Left ventricle myocardium superior (tissue), 1 donor: ENCODE results near the gene BAIAP2L1. TPM values are rescaled to one million over a fixed set of nuclear protein-coding genes. Genes with fewer than 3 reads are reported as not detected.
A peak's percentile ranks its signal among the peaks of the same experiment; 100 is the strongest.

Experiments
- ATAC-seq: fragments of 200-7000 bp; cut with Tn5 transposase; one replicate; pipeline ENCODE4 v1.9.1; 2020; ENCODE audit warnings: mild to moderate bottlenecking, moderate library complexity
- DNase-seq: peaks from one replicate; pipeline ENCODE4 v3.0.0-alpha.2; 2020
- intact Hi-C: fragments of 100-400 bp; cut with micrococcal nuclease; formaldehyde crosslinking; loops from one replicate; pipeline ENCODE4 v1.11.0; 2022
- total RNA-seq: library from RNA; stranded (reverse); fragmentation: NEBNext Ultra II Directional; extraction: Animal tissue kit (Norgen Biotek cat#: 25700); gene quantifications from one replicate; pipeline ENCODE4 v1.2.1, GENCODE V29; 2021
- donor health status: DM: no; HTN: yes; CAD: no; lungs with severe emphysema.

Gene BAIAP2L1
- total RNA-seq, 1 donor from 2014 or later, result 2.0 TPM

- intact Hi-C loops, result no loop called here
These were observed 99.0 kb downstream of the BAIAP2L1 start for GRCh38 chr7:98301693-98302470.

DNA sequence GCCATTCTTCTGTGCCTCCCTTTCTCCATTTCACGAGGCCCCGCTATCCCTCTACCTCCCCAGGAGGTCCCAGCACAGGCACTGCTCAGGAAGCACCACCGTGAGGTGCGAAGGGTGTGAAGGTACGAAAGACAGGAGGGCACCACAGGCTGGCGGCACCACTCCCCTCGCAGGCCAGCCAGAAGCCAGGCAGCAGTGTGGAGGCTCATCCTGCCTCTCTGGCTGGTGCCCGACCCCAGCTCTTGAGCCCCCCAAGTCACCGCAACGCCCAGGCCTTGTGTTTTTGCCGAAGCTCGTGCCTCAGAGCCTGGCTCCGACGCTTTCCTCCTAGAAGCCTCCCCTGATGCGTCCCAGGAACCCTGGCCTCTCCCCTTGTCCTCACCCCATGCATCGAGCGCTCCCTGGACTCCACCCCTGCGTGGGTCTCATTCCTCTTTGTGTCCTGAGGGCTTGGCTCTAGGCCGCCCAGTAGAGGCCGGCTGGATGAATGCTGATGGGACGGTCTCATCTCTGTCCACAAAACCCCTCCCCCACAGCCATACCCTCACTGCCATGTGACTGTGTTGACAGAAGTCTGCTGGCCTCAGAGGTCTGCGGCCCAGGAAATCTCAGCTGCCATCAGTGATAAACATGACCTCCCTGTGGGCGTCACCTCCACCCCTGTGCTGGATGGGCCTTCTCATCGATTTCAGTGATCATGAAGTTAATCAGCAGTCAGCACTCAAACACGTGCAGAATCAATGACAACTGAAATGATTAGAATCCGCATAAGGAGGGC, 100.1 kb downstream of the BAIAP2L1 start:
- intact Hi-C loops, result no loop called here
- no peak for ATAC-seq
- DNase-seq, result no peak

More at GRCh38 chr7:98301693-98302470, 99.0 kb downstream of the BAIAP2L1 start:
- DNase-seq (no peak), ATAC-seq (no peak)

DNA sequence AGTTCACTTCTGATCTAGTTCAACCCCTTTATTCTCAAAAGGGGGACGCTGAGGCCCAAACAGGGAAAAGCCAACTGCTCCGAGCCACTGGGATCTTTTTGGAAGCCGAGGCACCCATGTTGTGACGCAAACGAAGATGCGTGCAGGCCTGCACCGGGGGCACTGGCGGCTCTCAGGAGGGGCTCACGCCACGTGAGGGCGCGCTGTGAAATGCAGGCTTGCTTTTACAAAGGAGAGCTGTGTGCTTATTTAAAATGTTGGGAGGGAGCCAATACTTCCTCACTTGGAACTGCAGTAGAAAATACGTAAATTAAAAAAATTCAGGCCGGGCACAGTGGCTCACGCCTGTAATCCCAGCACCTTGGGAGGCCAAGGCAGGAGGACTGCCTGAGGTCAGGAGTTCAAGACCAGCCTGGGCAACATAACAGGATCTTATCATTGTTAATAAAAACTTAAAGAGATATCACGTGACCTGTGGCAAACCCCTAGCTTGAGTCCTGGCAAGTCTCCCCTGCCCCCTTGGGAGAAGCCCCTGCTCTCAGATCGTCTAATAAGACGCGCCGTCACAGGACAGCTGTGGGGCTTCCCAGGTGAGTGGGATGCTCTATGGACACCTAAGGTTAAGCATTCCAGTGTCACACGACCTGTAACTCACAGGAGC, 103.1 kb downstream of the BAIAP2L1 start:
- ATAC-seq (no peak), DNase-seq (no peak)
- intact Hi-C loops, result no loop called here

GRCh38 chr7:98296833-98297232, 104.1 kb downstream of the BAIAP2L1 start:
- ATAC-seq (no peak), DNase-seq (no peak)
- intact Hi-C loops, result no loop called here

GRCh38 chr7:98295467-98296192, 105.3 kb downstream of the BAIAP2L1 start:
- no peak for DNase-seq
- ATAC-seq, result peak; percentile 38
- intact Hi-C loops, result no loop called here

- intact Hi-C loops, result no loop called here
- DNase-seq (peak; percentile 60), ATAC-seq (peak; percentile 61)
These were observed 106.0 kb downstream of the BAIAP2L1 start for GRCh38 chr7:98294798-98295382.

GRCh38 chr7:98294326-98294725, 106.6 kb downstream of the BAIAP2L1 start:
- ATAC-seq (no peak), DNase-seq (no peak)
- intact Hi-C loops, result no loop called here

DNA sequence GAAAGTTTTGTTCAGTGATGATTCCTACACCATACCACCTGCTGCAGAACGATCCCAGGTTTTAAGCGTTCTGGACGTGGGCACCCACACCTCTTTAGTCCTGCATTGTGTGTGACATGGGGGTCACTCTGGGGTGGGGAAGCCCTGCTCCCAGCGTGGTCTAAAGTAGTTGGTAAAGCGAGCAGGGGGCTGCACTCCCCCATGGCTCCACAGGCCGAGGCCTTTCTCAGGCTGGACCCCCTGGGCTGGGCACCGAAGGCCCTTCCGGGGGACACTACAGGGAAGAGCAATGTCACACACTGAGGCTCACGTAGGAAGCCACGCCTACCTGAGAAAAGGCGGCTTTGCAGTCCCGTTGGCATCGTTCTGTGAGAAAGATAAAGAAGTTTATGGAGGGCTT, 107.1 kb downstream of the BAIAP2L1 start:
- ATAC-seq (no peak), DNase-seq (no peak)
- intact Hi-C loops, result no loop called here

- intact Hi-C loops, result no loop called here
- DNase-seq, result no peak
- ATAC-seq, result no peak
These were observed 107.6 kb downstream of the BAIAP2L1 start for GRCh38 chr7:98293265-98293664.

GRCh38 chr7:98291717-98292116, 109.2 kb downstream of the BAIAP2L1 start:
- ATAC-seq (no peak), DNase-seq (no peak)
- intact Hi-C loops, result no loop called here

GRCh38 chr7:98289333-98289875, 111.5 kb downstream of the BAIAP2L1 start:
- DNase-seq (no peak), ATAC-seq (no peak)
- intact Hi-C loops, result no loop called here

- intact Hi-C loops, result no loop called here
- DNase-seq, result no peak
- no peak for ATAC-seq
These were observed 112.6 kb downstream of the BAIAP2L1 start for GRCh38 chr7:98288064-98288823.

- DNase-seq (no peak), ATAC-seq (no peak)
- intact Hi-C loops, result no loop called here
These were observed 113.4 kb downstream of the BAIAP2L1 start for GRCh38 chr7:98287486-98287959.

DNA sequence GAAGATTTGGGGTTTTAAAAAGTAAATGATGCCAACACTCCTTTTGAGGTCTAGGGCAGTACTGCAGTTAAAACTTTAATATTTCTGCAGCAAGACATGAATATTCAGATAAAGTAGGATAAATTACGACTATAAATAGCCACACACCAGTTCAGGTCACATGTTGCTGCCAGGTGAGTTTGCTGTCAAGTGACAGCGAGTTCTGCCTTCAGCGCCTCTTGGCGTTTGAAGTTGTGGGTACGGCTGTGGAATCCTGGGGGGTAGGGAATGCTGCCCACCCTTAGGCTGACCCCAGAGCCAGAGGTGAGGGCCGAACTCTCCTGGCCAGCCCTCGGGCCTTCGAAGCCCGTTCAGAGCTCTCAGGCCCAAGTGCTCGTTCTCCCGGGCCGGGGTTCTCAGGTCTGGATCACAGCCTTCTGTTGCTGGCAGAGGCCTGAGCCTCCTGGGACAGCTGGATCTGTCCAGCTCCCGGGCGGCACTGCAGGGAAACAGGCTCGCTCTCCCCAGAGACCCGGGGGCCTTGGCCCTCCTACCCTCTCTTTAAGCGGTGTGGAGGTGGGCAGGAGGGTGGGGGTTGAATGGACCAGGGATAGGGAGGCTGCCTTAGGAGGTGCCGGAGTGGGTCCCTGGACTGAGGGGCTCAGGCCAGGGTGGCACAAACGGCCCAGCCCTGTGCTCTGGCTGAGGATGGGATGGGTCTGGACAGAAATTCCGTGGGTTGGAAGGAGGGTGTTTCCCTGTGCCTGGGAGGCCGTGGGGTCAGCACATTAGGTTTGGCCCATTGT, 114.0 kb downstream of the BAIAP2L1 start:
- intact Hi-C loops, result no loop called here
- DNase-seq (peak; percentile 54), ATAC-seq (peak; percentile 6)

DNA sequence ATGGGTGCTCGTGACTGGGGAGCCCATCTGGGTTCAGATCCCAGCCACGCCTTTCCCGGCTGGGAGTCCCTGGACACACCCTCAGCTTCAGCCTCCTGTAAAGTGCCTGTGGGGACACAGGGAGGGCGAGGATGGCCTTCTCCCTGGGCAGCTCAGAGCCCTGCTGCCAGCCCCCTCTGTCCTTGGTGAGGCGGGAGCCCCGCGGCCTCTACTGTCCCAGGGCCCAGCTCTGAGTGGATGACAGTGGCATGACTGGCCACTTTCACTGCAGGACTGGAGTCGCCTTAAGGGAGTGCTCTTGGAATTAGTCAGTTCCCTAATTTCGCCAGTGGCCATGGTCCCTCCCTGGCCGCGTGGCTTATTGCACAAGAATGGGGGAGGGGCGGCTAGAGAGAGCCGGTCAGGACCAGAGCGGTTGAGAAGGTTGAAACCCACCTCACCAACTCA, 114.8 kb downstream of the BAIAP2L1 start:
- peak; percentile 6 for ATAC-seq
- intact Hi-C loops, result no loop called here
- DNase-seq, result peak; percentile 77

- DNase-seq (no peak), ATAC-seq (no peak)
- intact Hi-C loops, result no loop called here
These were observed 115.5 kb downstream of the BAIAP2L1 start for GRCh38 chr7:98285157-98286092.
